ENCODE measurements around the gene FRMPD2. TPM values are rescaled to one million over a fixed set of nuclear protein-coding genes. Genes with fewer than 3 reads are reported as not detected.
"Not testable (repeated sequence)": the region's sequence is repeated elsewhere in the genome, so short reads cannot be mapped to it uniquely, and the experiment has no call there.

The FRMPD2 gene
- total and polyA plus RNA-seq, 2 of the 4 experiments (the other 2 are of a cell fraction), result 0.18 TPM; not detected in 1

DNA sequence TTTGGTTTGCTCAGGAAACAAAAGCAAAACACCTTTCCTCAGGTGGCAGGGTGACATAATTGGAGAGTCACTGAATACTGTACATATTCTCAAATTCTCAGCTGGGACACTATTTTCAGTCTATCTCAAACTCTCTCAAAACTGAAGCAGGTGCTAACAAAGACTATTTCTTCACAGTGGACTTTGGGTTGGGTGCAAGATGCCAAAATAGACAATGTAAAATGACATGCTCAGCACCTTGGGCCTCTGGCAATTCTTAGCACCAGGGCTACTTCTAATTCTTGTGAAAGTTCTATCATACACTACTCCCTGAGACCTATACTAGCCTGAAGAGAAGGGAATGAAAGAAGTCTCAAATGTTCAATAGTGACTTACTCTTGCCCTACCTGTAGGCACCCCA is 151.9 kb downstream of the FRMPD2 start:
- H3K14ac ChIP-seq (replicated peaks; ENCODE audit: low read depth, low read length); H3K79me1 ChIP-seq (ENCODE audit: low read depth in 1 of 2, low read length in 2 of 2); CTCF ChIA-PET; intact Hi-C loops (cut with micrococcal nuclease); H4K8ac ChIP-seq (ENCODE audit: low read depth in 2 of 2, low read length in 2 of 2); ATAC-seq (ENCODE audit: low read depth); H3K27ac ChIP-seq (ENCODE audit: insufficient read depth, low read length); H3K23ac ChIP-seq (ENCODE audit: low read depth, low read length); H3K27me3 ChIP-seq (ENCODE audit: control insufficient read depth, insufficient read depth, low read length); H3K4me3 ChIP-seq (ENCODE audit: insufficient read depth, low read depth, low read length); H3K36me3 ChIP-seq (ENCODE audit: control insufficient read depth, insufficient read depth, low read length); H2AFZ ChIP-seq (replicated peaks; ENCODE audit: low read length, poor library complexity); POLR2A ChIA-PET (ENCODE audit: unreplicated experiment); DNase-seq; H3K9me3 ChIP-seq (ENCODE audit: control insufficient read depth, insufficient read depth, low read length); H4K91ac ChIP-seq (ENCODE audit: insufficient read depth, low read depth, low read length); H2AK5ac ChIP-seq (ENCODE audit: low read depth, low read length); H4K5ac ChIP-seq (ENCODE audit: low read depth, low read length); H2BK15ac ChIP-seq (ENCODE audit: low read depth, low read length); H3K4me1 ChIP-seq (ENCODE audit: control insufficient read depth, insufficient read depth, low read length); in situ Hi-C loops (cut with MboI; ENCODE audit: low sequenced_read_pairs); H3K56ac ChIP-seq (ENCODE audit: extremely low read depth, insufficient read depth, low read length); H3K4me2 ChIP-seq (ENCODE audit: low read depth, low read length); H2BK5ac ChIP-seq (ENCODE audit: low read depth, low read length, poor library complexity, severe bottlenecking); H2BK120ac ChIP-seq (ENCODE audit: low read depth, low read length); BruUV-seq (replicated peaks); H3K9ac ChIP-seq (ENCODE audit: low read depth, low read length); H2AK9ac ChIP-seq (replicated peaks; ENCODE audit: low read depth, low read length, poor library complexity); H3K18ac ChIP-seq (ENCODE audit: low read depth, low read length); H2BK20ac ChIP-seq (ENCODE audit: low read depth, low read length); H4K20me1 ChIP-seq (ENCODE audit: insufficient read depth, low read length); H3K4ac ChIP-seq (ENCODE audit: low read depth, low read length); H3K9me1 ChIP-seq (ENCODE audit: insufficient read depth, low read length); dilution Hi-C loops (cut with HindIII; ENCODE audit: low sequenced_read_pairs, unreplicated experiment): not testable (repeated sequence)

DNA sequence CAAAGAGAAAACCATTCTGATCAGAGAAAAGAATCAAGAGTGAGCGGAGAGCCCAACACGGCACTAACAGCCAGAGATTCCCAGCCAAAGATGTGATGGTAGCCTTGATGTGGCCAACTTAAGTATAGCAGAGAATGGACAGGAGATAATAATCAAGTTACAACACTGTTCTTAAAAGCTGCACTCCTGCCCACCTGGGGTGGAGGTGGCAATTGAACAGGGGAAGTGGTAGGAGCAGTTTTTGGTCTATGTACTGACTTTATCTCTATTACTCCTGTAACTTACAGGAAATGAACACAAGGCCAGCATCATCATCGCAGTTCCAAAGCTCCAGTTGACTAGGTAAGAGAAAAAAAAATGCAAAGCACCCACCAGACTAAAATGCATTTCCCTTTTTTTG is 164.2 kb downstream of the FRMPD2 start:
- H2BK5ac ChIP-seq (ENCODE audit: low read depth, low read length, poor library complexity, severe bottlenecking); H3K36me3 ChIP-seq (ENCODE audit: control insufficient read depth, insufficient read depth, low read length); dilution Hi-C loops (cut with HindIII; ENCODE audit: low sequenced_read_pairs, unreplicated experiment); H3K56ac ChIP-seq (ENCODE audit: extremely low read depth, insufficient read depth, low read length); H3K23ac ChIP-seq (ENCODE audit: low read depth, low read length); DNase-seq; H2BK120ac ChIP-seq (ENCODE audit: low read depth, low read length); H4K20me1 ChIP-seq (ENCODE audit: insufficient read depth, low read length); H4K8ac ChIP-seq (ENCODE audit: low read depth in 2 of 2, low read length in 2 of 2); ATAC-seq (ENCODE audit: low read depth); intact Hi-C loops (cut with micrococcal nuclease); H4K5ac ChIP-seq (ENCODE audit: low read depth, low read length); POLR2A ChIA-PET (ENCODE audit: unreplicated experiment); H4K91ac ChIP-seq (ENCODE audit: insufficient read depth, low read depth, low read length); H2AK5ac ChIP-seq (ENCODE audit: low read depth, low read length); H2BK20ac ChIP-seq (ENCODE audit: low read depth, low read length); H3K4me2 ChIP-seq (ENCODE audit: low read depth, low read length); in situ Hi-C loops (cut with MboI; ENCODE audit: low sequenced_read_pairs); H3K4me1 ChIP-seq (ENCODE audit: control insufficient read depth, insufficient read depth, low read length); H3K9me1 ChIP-seq (ENCODE audit: insufficient read depth, low read length); H3K9me3 ChIP-seq (ENCODE audit: control insufficient read depth, insufficient read depth, low read length); CTCF ChIA-PET; H3K79me1 ChIP-seq (ENCODE audit: low read depth in 1 of 2, low read length in 2 of 2); H3K18ac ChIP-seq (ENCODE audit: low read depth, low read length); BruUV-seq (replicated peaks); H2AK9ac ChIP-seq (replicated peaks; ENCODE audit: low read depth, low read length, poor library complexity); H3K4ac ChIP-seq (ENCODE audit: low read depth, low read length); H3K9ac ChIP-seq (ENCODE audit: low read depth, low read length); H3K27me3 ChIP-seq (ENCODE audit: control insufficient read depth, insufficient read depth, low read length); H2AFZ ChIP-seq (replicated peaks; ENCODE audit: low read length, poor library complexity); H3K4me3 ChIP-seq (ENCODE audit: insufficient read depth, low read depth, low read length); H2BK15ac ChIP-seq (ENCODE audit: low read depth, low read length); H3K27ac ChIP-seq (ENCODE audit: insufficient read depth, low read length); H3K14ac ChIP-seq (replicated peaks; ENCODE audit: low read depth, low read length): not testable (repeated sequence)
- WGBS, 2 experiments (ENCODE audit: extremely low coverage in 2 of 2, insufficient read length in 1 of 2), result no CpG with 5 or more reads among the region's 3 CpGs
